Stimulated activated naive B cell treated with anti-CD40 and anti-IgM and Interleukin-4, amounts not matched to agents 10 μg/mL and 1 μg/mL and 100 μg/mL, for 72 hours (primary cell): ENCODE results near the gene CUL1.

Experiments used
- ATAC-seq, 2 donors: fragments of 150-1000 bp; cut with Tn5 transposase; replicated peaks; 2 replicates each; pipeline ENCODE4 v1.10.0; 2021; ENCODE audit warnings: moderate library complexity in 1 of 2
- DNase-seq: peaks from one replicate; pipeline ENCODE4 v3.0.0; 2021
- H3K27ac Mint-ChIP-seq: one replicate; pipeline ENCODE4 v1.8.0; 2022; ENCODE audit warnings: mild to moderate bottlenecking, mixed read lengths
- H3K27me3 Mint-ChIP-seq, 2 donors: one replicate each; pipeline ENCODE4 v1.8.0; 2022; ENCODE audit warnings: mixed read lengths in 2 of 2
- H3K36me3 Mint-ChIP-seq, 2 donors: one replicate each; pipeline ENCODE4 v1.8.0; 2022; ENCODE audit warnings: mixed read lengths in 2 of 2, mild to moderate bottlenecking in 1 of 2
- H3K4me1 Mint-ChIP-seq, 2 donors: one replicate each; pipeline ENCODE4 v1.8.0; 2022; ENCODE audit warnings: mixed read lengths in 2 of 2, mild to moderate bottlenecking in 1 of 2
- H3K4me3 Mint-ChIP-seq, 2 donors: one replicate each; pipeline ENCODE4 v1.8.0; 2022; ENCODE audit warnings: mild to moderate bottlenecking in 2 of 2, mixed read lengths in 2 of 2, moderate library complexity in 1 of 2
- H3K9me3 Mint-ChIP-seq, 2 donors: one replicate each; pipeline ENCODE4 v1.8.0; 2022; ENCODE audit warnings: mixed read lengths in 2 of 2, mild to moderate bottlenecking in 1 of 2

The CUL1 gene

DNA sequence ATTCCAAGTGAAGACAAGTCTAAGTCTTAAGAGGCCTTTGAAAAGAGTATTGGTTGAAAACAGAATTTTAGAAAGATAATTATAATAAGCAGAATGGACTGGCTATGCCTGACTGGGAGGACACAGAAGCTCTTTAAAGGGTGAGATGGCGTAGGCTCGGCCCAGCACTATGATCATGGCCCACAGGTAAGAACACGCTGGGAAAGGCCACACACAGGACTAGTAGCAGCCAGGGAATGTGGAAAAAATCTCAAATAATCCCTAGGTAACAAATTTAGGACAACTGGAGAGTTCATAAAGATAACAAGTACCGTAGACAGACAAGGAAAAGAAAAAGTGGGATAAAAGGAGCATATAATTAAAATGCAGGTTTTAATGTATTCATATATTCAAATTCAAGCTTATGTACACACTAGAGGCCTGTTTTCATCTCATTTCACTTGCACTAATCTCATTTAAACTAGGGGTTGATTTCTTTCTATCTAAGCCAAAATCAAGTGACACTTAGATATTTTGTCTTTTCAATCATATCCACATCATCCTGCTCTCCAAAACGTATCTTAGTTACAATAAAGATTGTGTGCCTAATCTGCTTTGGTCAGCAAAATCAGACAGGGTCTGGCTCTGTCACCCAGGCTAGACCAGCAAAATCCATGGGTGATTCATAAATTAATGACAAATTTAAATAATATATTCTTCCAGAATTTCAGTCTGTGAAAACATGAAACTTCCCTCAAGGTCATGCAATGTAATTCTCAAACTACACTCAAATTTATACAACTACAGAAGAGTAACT is 132.4 kb downstream of the CUL1 start:
- Mint-ChIP-seq H3K27ac (no peak overlapping the region), H3K4me3 (no peak overlapping the region), H3K4me1 (no peaks in the 10 kb centered on the region), H3K36me3 (peaks cover 13 to 47% of the 10 kb centered on the region in 2 donors), H3K27me3 (no peaks in the 10 kb centered on the region), H3K9me3 (no peaks in the 10 kb centered on the region)
- DNase-seq (no peak), ATAC-seq (no peak)

DNA sequence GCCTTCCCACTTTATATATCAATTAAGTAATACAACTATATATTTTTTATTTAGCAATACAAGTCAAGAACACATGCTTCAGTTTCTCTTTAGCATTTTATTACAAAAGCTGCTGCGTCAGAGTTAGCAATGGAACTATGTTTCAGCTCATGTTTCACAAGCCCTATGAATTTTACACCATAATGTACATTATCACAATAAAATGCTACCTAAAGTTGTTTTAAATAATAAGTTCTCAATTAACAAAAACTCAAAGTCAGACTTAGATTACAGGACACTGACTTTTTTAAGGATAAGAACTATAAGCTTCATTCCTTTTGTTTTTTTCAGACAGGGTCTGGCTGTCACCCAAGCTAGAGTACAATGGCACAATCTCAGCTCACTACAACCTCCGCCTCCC is 133.1 kb downstream of the CUL1 start:
- DNase-seq (no peak), ATAC-seq (no peak)
- H3K9me3 Mint-ChIP-seq, result no peaks in the 10 kb centered on the region
- H3K27ac Mint-ChIP-seq, result peak overlapping the region; percentile 65
- no peak overlapping the region for H3K4me3 Mint-ChIP-seq
- peaks cover 0 to 4% of the 10 kb centered on the region in 2 donors for H3K4me1 Mint-ChIP-seq
- no peaks in the 10 kb centered on the region for H3K27me3 Mint-ChIP-seq
- H3K36me3 Mint-ChIP-seq, result peaks cover 17 to 49% of the 10 kb centered on the region in 2 donors

DNA sequence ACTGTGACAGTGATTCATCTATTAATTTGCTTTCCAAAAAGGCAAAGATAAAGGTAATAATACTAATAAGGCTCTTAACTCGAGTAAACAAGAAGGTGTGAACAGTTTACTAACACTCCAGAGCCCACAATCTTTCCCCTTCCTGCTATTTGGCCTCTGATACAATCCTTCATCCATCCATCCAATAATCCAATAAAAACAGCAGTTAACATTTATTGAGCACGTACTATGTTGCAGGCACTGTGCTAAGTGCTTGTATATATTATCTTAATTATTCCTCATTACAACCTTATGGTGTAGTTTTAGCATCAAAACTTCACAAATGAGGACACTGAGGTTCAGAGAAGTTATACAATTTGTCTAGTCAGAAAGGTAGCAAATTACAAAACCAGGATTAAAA is 135.9 kb downstream of the CUL1 start:
- H3K9me3 Mint-ChIP-seq, result peaks cover 4 to 6% of the 10 kb centered on the region in 2 donors
- H3K4me1 Mint-ChIP-seq, result peaks cover 6 to 23% of the 10 kb centered on the region in 2 donors
- DNase-seq, result no peak
- H3K4me3 Mint-ChIP-seq, result no peak overlapping the region
- ATAC-seq, result no peak
- H3K36me3 Mint-ChIP-seq, result peaks cover 39 to 62% of the 10 kb centered on the region in 2 donors
- no peaks in the 10 kb centered on the region for H3K27me3 Mint-ChIP-seq
- no peak overlapping the region for H3K27ac Mint-ChIP-seq

DNA sequence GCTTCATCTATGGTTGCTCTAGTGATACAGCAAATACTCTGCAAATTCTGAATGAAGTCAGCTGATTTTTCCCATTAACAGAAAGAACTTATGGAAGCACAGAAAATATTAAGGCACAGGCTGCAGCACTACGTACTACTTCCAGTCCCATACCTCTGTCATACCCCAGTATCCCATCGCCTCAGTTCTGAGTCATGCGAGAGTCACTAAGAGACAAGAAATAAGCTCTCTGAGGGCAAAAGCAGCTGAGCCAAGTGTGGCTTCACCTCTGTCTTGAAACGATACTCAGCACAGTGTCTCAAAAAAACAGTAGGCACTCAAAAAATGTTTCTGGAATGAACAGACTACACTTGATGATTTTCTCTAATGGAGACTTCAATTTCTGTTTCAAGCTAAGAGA is 137.2 kb downstream of the CUL1 start:
- no peak for ATAC-seq
- Mint-ChIP-seq H3K4me3 (no peak overlapping the region), H3K4me1 (peaks cover 6 to 26% of the 10 kb centered on the region in 2 donors), H3K9me3 (peaks cover 4 to 6% of the 10 kb centered on the region in 2 donors), H3K36me3 (peaks cover 32 to 57% of the 10 kb centered on the region in 2 donors), H3K27me3 (no peaks in the 10 kb centered on the region), H3K27ac (no peak overlapping the region)
- no peak for DNase-seq

DNA sequence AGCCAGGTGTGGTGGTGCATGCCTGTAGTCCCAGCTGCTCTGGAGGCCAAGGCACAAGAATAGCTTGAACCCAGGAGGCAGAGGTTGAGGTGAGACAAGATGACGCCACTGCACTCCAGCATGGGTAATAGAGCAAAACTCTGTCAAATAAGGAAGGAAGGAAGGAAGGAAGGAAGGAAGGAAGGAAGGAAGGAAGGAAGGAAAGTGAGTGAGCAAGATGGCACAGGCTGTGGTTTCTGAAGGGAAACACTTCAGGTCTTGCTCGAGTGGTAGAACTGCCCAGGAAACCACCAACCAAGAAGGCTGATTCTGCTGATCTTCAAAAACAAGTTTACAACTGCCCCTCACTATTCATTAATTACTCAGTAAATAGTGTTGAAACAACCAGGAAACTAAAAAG is 140.2 kb downstream of the CUL1 start:
- H3K36me3 Mint-ChIP-seq, result peaks cover 32 to 53% of the 10 kb centered on the region in 2 donors
- peak; percentile 59 to 68 for ATAC-seq

DNA sequence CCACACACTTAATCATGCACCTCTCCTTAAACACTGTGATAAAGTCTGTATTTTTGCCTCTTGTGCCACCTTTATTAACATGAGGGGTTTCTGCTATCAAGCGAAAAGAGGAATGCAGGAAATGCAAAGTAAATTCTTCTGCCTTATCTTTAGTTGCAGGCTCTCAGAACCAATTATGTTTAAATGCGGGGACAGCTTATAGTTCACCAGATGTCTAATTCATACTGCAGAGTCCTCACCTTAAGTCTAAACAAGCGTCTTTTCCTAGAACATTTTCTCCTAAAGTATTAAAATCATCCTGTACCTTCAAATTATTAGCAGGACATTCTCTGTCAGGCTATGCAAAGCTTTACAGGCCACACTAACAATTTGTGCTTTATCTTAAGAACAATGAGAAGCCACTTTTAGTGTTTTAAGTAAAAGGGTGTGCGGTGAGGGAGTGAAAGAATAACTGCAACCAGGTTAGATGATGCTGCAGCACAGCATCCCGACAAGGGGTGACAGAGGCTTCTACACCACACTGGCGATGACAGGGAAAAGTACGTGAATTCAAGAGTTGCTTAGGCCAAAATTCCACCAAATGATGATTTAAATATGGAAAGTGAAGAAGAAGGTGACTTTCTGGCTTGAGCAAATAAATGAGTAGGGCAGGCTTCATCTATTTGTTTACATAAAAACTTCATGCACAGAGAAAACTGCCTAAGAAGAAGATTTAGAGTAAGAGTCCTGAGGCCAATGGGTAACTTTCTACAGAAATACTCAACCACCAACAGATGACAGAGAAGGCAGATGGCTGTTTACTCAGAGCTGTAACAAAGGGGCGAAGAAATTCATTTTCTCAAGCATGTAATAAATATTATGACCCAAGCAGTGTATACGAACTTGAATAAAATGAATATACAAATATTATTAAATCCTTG is 149.4 kb downstream of the CUL1 start:
- H3K9me3 Mint-ChIP-seq, result no peaks in the 10 kb centered on the region
- no peak for ATAC-seq
- DNase-seq, result no peak
- no peak overlapping the region for H3K27ac Mint-ChIP-seq
- H3K4me3 Mint-ChIP-seq, result no peak overlapping the region
- H3K36me3 Mint-ChIP-seq, result peaks cover 3 to 23% of the 10 kb centered on the region in 2 donors
- H3K4me1 Mint-ChIP-seq, result peaks cover 6 to 7% of the 10 kb centered on the region in 2 donors
- no peaks in the 10 kb centered on the region for H3K27me3 Mint-ChIP-seq

More for the DNA sequence above, 140.2 kb downstream of the CUL1 start:
- Mint-ChIP-seq H3K9me3 (peaks cover 4 to 6% of the 10 kb centered on the region in 2 donors), H3K27me3 (no peaks in the 10 kb centered on the region), H3K4me3 (no peak overlapping the region), H3K27ac (peak overlapping the region; percentile 49), H3K4me1 (peaks cover 6 to 26% of the 10 kb centered on the region in 2 donors)
- DNase-seq, result no peak

DNA sequence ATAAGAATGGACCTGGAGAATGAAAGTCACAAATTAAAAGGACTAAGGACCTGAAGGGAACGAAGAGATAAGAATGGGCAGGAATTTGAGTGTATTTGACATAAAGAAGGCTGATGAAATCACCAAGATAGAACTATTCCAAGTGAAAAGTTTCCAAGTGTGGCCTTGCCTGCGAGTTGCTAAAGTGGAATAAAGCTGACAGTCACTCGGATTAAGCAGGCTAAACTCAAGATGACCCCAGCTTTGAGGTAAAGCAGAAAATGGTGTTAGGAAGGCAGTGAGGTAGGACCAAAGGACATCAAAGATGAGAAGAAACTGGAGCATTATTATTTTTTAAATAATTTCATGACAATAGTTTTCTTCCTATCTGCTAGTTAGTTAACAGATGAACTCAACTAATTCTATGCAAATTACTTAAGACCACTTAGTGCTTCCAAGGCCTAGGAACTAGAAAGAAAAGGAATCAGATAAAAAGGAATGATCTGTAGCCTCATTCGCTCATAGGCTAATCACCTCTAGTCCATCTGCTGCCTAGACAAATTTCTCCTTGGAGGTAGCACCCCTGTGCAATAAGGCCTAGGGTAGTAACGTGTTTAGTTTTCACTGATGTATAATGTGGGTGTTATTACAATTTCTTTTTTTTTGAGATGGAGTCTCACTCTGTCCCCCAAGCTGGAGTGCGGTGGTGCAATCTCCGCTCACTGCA is 150.8 kb downstream of the CUL1 start:
- Mint-ChIP-seq H3K27ac (no peak overlapping the region), H3K9me3 (no peaks in the 10 kb centered on the region), H3K27me3 (no peaks in the 10 kb centered on the region), H3K36me3 (peaks cover 1 to 12% of the 10 kb centered on the region in 2 donors), H3K4me1 (peaks cover 6 to 7% of the 10 kb centered on the region in 2 donors), H3K4me3 (no peak overlapping the region)
- DNase-seq (no peak), ATAC-seq (no peak)

DNA sequence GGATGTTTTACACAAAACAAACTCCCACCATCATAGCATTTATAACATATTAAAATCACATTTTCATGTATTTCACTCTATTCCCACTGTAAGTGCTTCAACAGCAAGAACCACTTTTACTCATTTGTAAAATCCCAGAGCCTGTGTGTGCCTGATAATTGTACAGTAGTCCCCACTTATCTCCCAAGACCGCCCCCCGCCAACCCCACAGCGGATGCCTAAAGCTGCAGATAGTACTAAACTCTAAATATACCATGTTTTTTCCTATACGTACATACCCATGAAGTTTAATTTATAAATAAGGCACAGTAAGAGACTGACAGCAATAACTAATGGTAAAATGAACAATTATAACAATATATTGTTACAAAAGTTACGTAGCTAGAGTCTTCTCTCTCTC is 151.9 kb downstream of the CUL1 start:
- H3K4me3 Mint-ChIP-seq, result no peak overlapping the region
- H3K36me3 Mint-ChIP-seq, result peaks cover 0 to 8% of the 10 kb centered on the region in 2 donors
- H3K27me3 Mint-ChIP-seq, result no peaks in the 10 kb centered on the region
- H3K27ac Mint-ChIP-seq, result no peak overlapping the region
- no peak for ATAC-seq
- H3K4me1 Mint-ChIP-seq, result peaks cover 6 to 7% of the 10 kb centered on the region in 2 donors
- no peak for DNase-seq
- H3K9me3 Mint-ChIP-seq, result no peaks in the 10 kb centered on the region
